HepG2 (cell line): ENCODE results near the gene ALDH18A1. TPM values are rescaled to one million over a fixed set of nuclear protein-coding genes. Genes with fewer than 3 reads are reported as not detected.

Experiments used
- AKAP8 ChIP-seq: sonication (generic); formaldehyde crosslinking; IDR thresholded peaks from 2 replicates; pipeline ENCODE4 v1.5.1; 2020; ENCODE audit warnings: mild to moderate bottlenecking, missing genetic modification reagents
- CBX1 ChIP-seq: IDR thresholded peaks from one replicate; pipeline ENCODE4 v1.6.1; 2016; ENCODE audit warnings: antibody characterized with exemption, low read depth
- EHMT2 ChIP-seq: fragments of 200-600 bp; sonication (generic); IDR thresholded peaks from 2 replicates; pipeline ENCODE4 v1.7.0; 2017; ENCODE audit warnings: antibody characterized with exemption, low read depth, low read length, borderline replicate concordance
- ELK4 ChIP-seq: sonication (generic); formaldehyde crosslinking; IDR thresholded peaks from 2 replicates; pipeline ENCODE4 v1.9.0; 2021; ENCODE audit warnings: missing genetic modification reagents, borderline replicate concordance
- FIP1L1 ChIP-seq: fragments of 200-400 bp; formaldehyde crosslinking; IDR thresholded peaks from 2 replicates; pipeline ENCODE4 v1.6.1; 2018; ENCODE audit warnings: low read depth, mild to moderate bottlenecking, low read length, moderate library complexity, borderline replicate concordance; ENCODE audit not compliant: insufficient read depth
- HNRNPH1 ChIP-seq: fragments of 200-400 bp; formaldehyde crosslinking; optimal IDR thresholded peaks from 2 replicates; pipeline ENCODE3; 2017; ENCODE audit warnings: mild to moderate bottlenecking, low read depth, low read length
- MXD1 ChIP-seq: sonication (generic); formaldehyde crosslinking; IDR thresholded peaks from 2 replicates; pipeline ENCODE4 v1.4.0; 2020; ENCODE audit warnings: mild to moderate bottlenecking, missing genetic modification reagents
- POGK ChIP-seq: sonication (generic); formaldehyde crosslinking; conservative IDR thresholded peaks from 2 replicates; pipeline ENCODE4 v1.8.0; 2022; ENCODE audit warnings: mild to moderate bottlenecking, moderate library complexity, missing genetic modification reagents
- PREB ChIP-seq: sonication (generic); formaldehyde crosslinking; IDR thresholded peaks from 2 replicates; pipeline ENCODE4 v1.4.0; 2020; ENCODE audit warnings: missing genetic modification reagents
- RARG ChIP-seq: sonication (generic); formaldehyde crosslinking; IDR thresholded peaks from 2 replicates; pipeline ENCODE4 v1.4.0; 2020; ENCODE audit warnings: low read depth, mild to moderate bottlenecking, missing genetic modification reagents
- SMAD9 ChIP-seq: sonication (generic); formaldehyde crosslinking; IDR thresholded peaks from 2 replicates; pipeline ENCODE4 v1.5.1; 2020; ENCODE audit warnings: mild to moderate bottlenecking, missing genetic modification reagents
- SP4 ChIP-seq: sonication (generic); formaldehyde crosslinking; IDR thresholded peaks from 2 replicates; pipeline ENCODE4 v1.8.1; 2023; ENCODE audit warnings: mild to moderate bottlenecking, missing genetic modification reagents
- YY1 ChIP-seq: IDR thresholded peaks from 2 replicates; pipeline ENCODE4 v1.6.1; 2011; ENCODE audit warnings: low read length, low read depth, moderate library complexity, mild to moderate bottlenecking; ENCODE audit not compliant: insufficient read depth, insufficient replicate concordance
- ZFP37 ChIP-seq: sonication (generic); formaldehyde crosslinking; IDR thresholded peaks from 2 replicates; pipeline ENCODE4 v1.4.0; 2020; ENCODE audit warnings: missing genetic modification reagents, borderline replicate concordance
- ZNF260 ChIP-seq: sonication (generic); formaldehyde crosslinking; IDR thresholded peaks from 2 replicates; pipeline ENCODE4 v1.4.0; 2020; ENCODE audit warnings: missing genetic modification reagents, low read depth, mild to moderate bottlenecking, borderline replicate concordance
- ZNF34 ChIP-seq: sonication (generic); formaldehyde crosslinking; IDR thresholded peaks from 2 replicates; pipeline ENCODE4 v1.4.0; 2020; ENCODE audit warnings: mild to moderate bottlenecking, missing genetic modification reagents, borderline replicate concordance
- ZNF512 ChIP-seq: sonication (generic); formaldehyde crosslinking; IDR thresholded peaks from 2 replicates; pipeline ENCODE4 v1.4.0; 2020; ENCODE audit warnings: mild to moderate bottlenecking, missing genetic modification reagents
- ZNF546 ChIP-seq: sonication (generic); formaldehyde crosslinking; conservative IDR thresholded peaks from 2 replicates; pipeline ENCODE4 v1.8.1; 2023; ENCODE audit warnings: mild to moderate bottlenecking, missing genetic modification reagents
- ZNF547 ChIP-seq: sonication (generic); formaldehyde crosslinking; IDR thresholded peaks from 2 replicates; pipeline ENCODE4 v1.5.1; 2020; ENCODE audit warnings: mild to moderate bottlenecking, missing genetic modification reagents
- polyA plus RNA-seq, 8 experiments: library from polyadenylated mRNA; depleted of rRNA in 3 of 8; stranded (reverse) in 7 of 8; unstranded in 1 of 8; fragments of >200 nt; fragmentation: Illumina TruSeq in 4 of 8; extraction: Trizol in 4 of 8; gene quantifications; 2 replicates each; pipeline versions ENCODE4 v1.2.1 to v1.2.3, GENCODE V29; 2011 to 2016; ENCODE audit warnings: low read depth in 4 of 8, missing spikeins in 1 of 8, mixed read lengths in 1 of 8; ENCODE audit not compliant: insufficient read depth in 1 of 8
- total RNA-seq, 5 experiments: library from RNA; depleted of rRNA; stranded (reverse); fragments of >200 nt; fragmentation: Illumina TruSeq; extraction: Trizol; gene quantifications; 2 replicates each; pipeline ENCODE4 v1.2.3, GENCODE V29; 2016; ENCODE audit warnings: low read depth in 1 of 5

Gene ALDH18A1
- total and polyA plus RNA-seq, 2 of the 13 experiments (the other 11 are each of a cell fraction or from before 2014, with no cell fraction given): 180 to 263 TPM

GRCh38 chr10:95656291-95657164, at the start of gene ALDH18A1 (continued):
- TF ChIP-seq ZNF546: 0 out of 2 replicates have a peak, but pooled peaks have one; percentile 48
- peak; percentile 82; the same call in 1 of the 2 replicates for TF ChIP-seq POGK (CRISPR knock-in tag)
- no peak for TF ChIP-seq FIP1L1
- peak; percentile 49 for TF ChIP-seq YY1
- peak; percentile 24 for TF ChIP-seq CBX1
- peak; percentile 70; the same call in 1 of the 2 replicates for TF ChIP-seq AKAP8
- TF ChIP-seq ZNF260 (CRISPR knock-in tag): no peak
- TF ChIP-seq ZNF512: no peak
- peak; percentile 71 for TF ChIP-seq ZNF547
- peak; percentile 95 for TF ChIP-seq MXD1 (CRISPR knock-in tag)
- TF ChIP-seq SP4 (CRISPR knock-in tag): peak; percentile 74
- no peak for TF ChIP-seq SMAD9 (CRISPR knock-in tag)
- TF ChIP-seq EHMT2: no peak
- TF ChIP-seq PREB (CRISPR knock-in tag): no peak
- TF ChIP-seq RARG: no peak
- TF ChIP-seq HNRNPH1: peak; percentile 99
- TF ChIP-seq ZFP37 (CRISPR knock-in tag): peak; percentile 37; the same call in 1 of the 2 replicates
- no peak for TF ChIP-seq ELK4
- peak; percentile 72; the same call in 1 of the 2 replicates for TF ChIP-seq ZNF34 (CRISPR knock-in tag)
